Measurements from ENCODE around the gene MOK. TPM values are rescaled to one million over a fixed set of nuclear protein-coding genes. Genes with fewer than 3 reads are reported as not detected.

MOK gene
- total and polyA plus RNA-seq, 2 of the 4 experiments (the other 2 are of a cell fraction): 16.8 to 48.5 TPM

GRCh38 chr14:102183886-102184285 lies 121.1 kb downstream of the MOK start:
- ChIA-PET POLR2A (ENCODE audit: unreplicated experiment) (no interaction called here), CTCF (no interaction called here)

More at GRCh38 chr14:102183886-102184285, 121.1 kb downstream of the MOK start:
- peaks cover 74% of the 10 kb centered on the region for H4K20me1 ChIP-seq (ENCODE audit: insufficient read depth, low read length)
- H3K9me3 ChIP-seq (ENCODE audit: control insufficient read depth, insufficient read depth, low read length): no peaks in the 10 kb centered on the region
- no peak overlapping the region for H4K5ac ChIP-seq (ENCODE audit: low read depth, low read length)
- H2BK5ac ChIP-seq (ENCODE audit: low read depth, low read length, poor library complexity, severe bottlenecking): no peak overlapping the region
- no peaks in the 10 kb centered on the region for H3K36me3 ChIP-seq (ENCODE audit: control insufficient read depth, insufficient read depth, low read length)
- no CpG with 5 or more reads among the region's 3 CpGs for WGBS, 2 experiments (ENCODE audit: extremely low coverage in 2 of 2, insufficient read length in 1 of 2)
- H3K4ac ChIP-seq (ENCODE audit: low read depth, low read length): no peak overlapping the region
- no peak for ATAC-seq (ENCODE audit: low read depth)
- peaks cover 16% of the 10 kb centered on the region for H3K9me1 ChIP-seq (ENCODE audit: insufficient read depth, low read length)
- no peak for DNase-seq
- H3K23ac ChIP-seq (ENCODE audit: low read depth, low read length): no peak overlapping the region
- in situ Hi-C loops (cut with MboI; ENCODE audit: low sequenced_read_pairs) (no loop called here), intact Hi-C loops (cut with micrococcal nuclease) (no loop called here), dilution Hi-C loops (cut with HindIII; ENCODE audit: low sequenced_read_pairs, unreplicated experiment) (no loop called here)
- H2BK20ac ChIP-seq (ENCODE audit: low read depth, low read length): no peak overlapping the region
- no peak overlapping the region for H2AK5ac ChIP-seq (ENCODE audit: low read depth, low read length)
- H3K56ac ChIP-seq (ENCODE audit: extremely low read depth, insufficient read depth, low read length): no peak overlapping the region
- no peak overlapping the region for H3K4me2 ChIP-seq (ENCODE audit: low read depth, low read length)
- no peak overlapping the region for H3K27ac ChIP-seq (ENCODE audit: insufficient read depth, low read length)
- H3K9ac ChIP-seq (ENCODE audit: low read depth, low read length): no peak overlapping the region
- H2BK120ac ChIP-seq (ENCODE audit: low read depth, low read length): no peak overlapping the region
- H3K27me3 ChIP-seq (ENCODE audit: control insufficient read depth, insufficient read depth, low read length): no peaks in the 10 kb centered on the region
- no peak for TF ChIP-seq CEBPB (IDR thresholded peaks at IDR 0.05; ENCODE audit: low read depth, low read length)
- peak; percentile 60 for TF ChIP-seq MAFK (IDR thresholded peaks at IDR 0.05; ENCODE audit: low read depth, low read length)
- no peak overlapping the region for H4K91ac ChIP-seq (ENCODE audit: insufficient read depth, low read depth, low read length)
- peaks cover 47 to 80% of the 10 kb centered on the region in 2 experiments for H3K79me1 ChIP-seq (ENCODE audit: low read depth in 1 of 2, low read length in 2 of 2)
- H3K4me1 ChIP-seq (ENCODE audit: control insufficient read depth, insufficient read depth, low read length): peaks cover 11% of the 10 kb centered on the region
- no peak overlapping the region for H2BK15ac ChIP-seq (ENCODE audit: low read depth, low read length)
- no TSS peak for BruUV-seq (replicated peaks)
- H3K14ac ChIP-seq (replicated peaks; ENCODE audit: low read depth, low read length): no peak overlapping the region
- no peak overlapping the region for H3K18ac ChIP-seq (ENCODE audit: low read depth, low read length)
- H3K4me3 ChIP-seq (ENCODE audit: insufficient read depth, low read depth, low read length): no peak overlapping the region
- H4K8ac ChIP-seq (ENCODE audit: low read depth in 2 of 2, low read length in 2 of 2): no peak overlapping the region
- H2AFZ ChIP-seq (replicated peaks; ENCODE audit: low read length, poor library complexity): no peak overlapping the region
- no peak overlapping the region for H2AK9ac ChIP-seq (replicated peaks; ENCODE audit: low read depth, low read length, poor library complexity)
